ENCODE data around the gene SEC23B. TPM values are rescaled to one million over a fixed set of nuclear protein-coding genes. Genes with fewer than 3 reads are reported as not detected.

The SEC23B gene
- total and polyA plus RNA-seq, 2 of the 8 experiments (the other 6 are each of a cell fraction or from before 2014, with no cell fraction given) = 53.3 to 62.8 TPM

GRCh38 chr20:18466894-18467730 lies 40.6 kb upstream of the SEC23B start, which contains the start of the genes DZANK1 and POLR3F (continued):
- TF ChIP-seq NRF1 (IDR thresholded peaks at IDR 0.05; ENCODE audit: low read depth, low read length) (no peak), TAF1 (IDR thresholded peaks at IDR 0.05; ENCODE audit: low read depth, low read length) (peak; percentile 87), MAX (IDR thresholded peaks at IDR 0.05) (peak; percentile 45; the same call in 1 of the 2 replicates), EZH2 (IDR thresholded peaks at IDR 0.05; ENCODE audit: low read depth, low read length, severe bottlenecking) (no peak), SAP30 (IDR thresholded peaks at IDR 0.05; ENCODE audit: insufficient read depth, insufficient replicate concordance, low read length) (peak; percentile 94), FOSL1 (IDR thresholded peaks at IDR 0.05; ENCODE audit: insufficient read depth, low read depth, low read length) (no peak), SIRT6 (IDR thresholded peaks at IDR 0.05; ENCODE audit: low read length) (no peak), TAF7 (optimal IDR thresholded peaks at IDR 0.05; ENCODE audit: borderline replicate concordance, low read depth, low read length) (peak; percentile 34), MAFK (IDR thresholded peaks at IDR 0.05; ENCODE audit: low read depth, low read length) (no peak), E2F6 (IDR thresholded peaks at IDR 0.05) (0 out of 2 replicates have a peak, but pooled peaks have one; percentile 30), HDAC2 (IDR thresholded peaks at IDR 0.05; ENCODE audit: borderline replicate concordance in 1 of 2, low read depth in 2 of 2, low read length in 2 of 2) (peak in 1 of 2 experiments; percentile 92; a peak in 2 of 4 replicates), SRF (IDR thresholded peaks at IDR 0.05; ENCODE audit: low read depth, low read length) (peak; percentile 86), TEAD4 (IDR thresholded peaks at IDR 0.05; ENCODE audit: low read depth, low read length) (no peak), JUND (IDR thresholded peaks at IDR 0.05; ENCODE audit: low read length) (no peak), SIX5 (IDR thresholded peaks at IDR 0.05; ENCODE audit: low read depth, low read length) (peak; percentile 27; the same call in 1 of the 2 replicates), TBP (IDR thresholded peaks at IDR 0.05; ENCODE audit: low read depth, low read length) (peak; percentile 84), ASH2L (IDR thresholded peaks at IDR 0.05; ENCODE audit: low read length) (peak; percentile 98), SP4 (IDR thresholded peaks at IDR 0.05; ENCODE audit: low read length) (peak; percentile 100), GTF2F1 (IDR thresholded peaks at IDR 0.05; ENCODE audit: borderline replicate concordance, low read depth, low read length) (no peak), CHD1 (IDR thresholded peaks at IDR 0.05; ENCODE audit: low read depth, low read length) (no peak), POLR2A (IDR thresholded peaks at IDR 0.05; ENCODE audit: control extremely low read depth in 1 of 2, low read depth in 2 of 2, low read length in 2 of 2) (peak; percentile 73 to 82), RXRA (IDR thresholded peaks at IDR 0.05; ENCODE audit: insufficient read depth, low read depth, low read length) (no peak), YY1 (IDR thresholded peaks at IDR 0.05; ENCODE audit: low read depth, low read length) (no peak; the same call in 1 of the 2 replicates), POLR2AphosphoS5 (IDR thresholded peaks at IDR 0.05; ENCODE audit: low read depth, low read length) (peak; percentile 89)

All from H1 (cell line).